ENCODE results near the gene PYGM. TPM values are rescaled to one million over a fixed set of nuclear protein-coding genes. Genes with fewer than 3 reads are reported as not detected.

PYGM gene
- total RNA-seq, 1 donor from 2014 or later, result 3.1 TPM

GRCh38 chr11:64735725-64736259, 24.0 kb downstream of the PYGM start:
- H3K4me1 Mint-ChIP-seq, result peaks cover 5% of the 10 kb centered on the region
- H3K27me3 Mint-ChIP-seq, result no peaks in the 10 kb centered on the region
- peaks cover 50% of the 10 kb centered on the region for H3K36me3 Mint-ChIP-seq (ENCODE audit: low read depth)
- H3K9me3 Mint-ChIP-seq, result no peaks in the 10 kb centered on the region
- no peak for DNase-seq
- no peak overlapping the region for H3K4me3 Mint-ChIP-seq
- intact Hi-C loops (cut with micrococcal nuclease), result no loop called here
- no peak overlapping the region for H3K27ac Mint-ChIP-seq

GRCh38 chr11:64734811-64735724, 24.7 kb downstream of the PYGM start:
- H3K9me3 Mint-ChIP-seq, result no peaks in the 10 kb centered on the region
- H3K4me3 Mint-ChIP-seq, result no peak overlapping the region
- no peak overlapping the region for H3K27ac Mint-ChIP-seq
- H3K36me3 Mint-ChIP-seq (ENCODE audit: low read depth), result peaks cover 47% of the 10 kb centered on the region
- no peaks in the 10 kb centered on the region for H3K27me3 Mint-ChIP-seq
- intact Hi-C loops (cut with micrococcal nuclease), result no loop called here
- peaks cover 2% of the 10 kb centered on the region for H3K4me1 Mint-ChIP-seq
- no peak for DNase-seq

- DNase-seq, result no peak
- Mint-ChIP-seq H3K9me3 (no peaks in the 10 kb centered on the region), H3K27ac (no peak overlapping the region), H3K36me3 (ENCODE audit: low read depth) (peaks cover 51% of the 10 kb centered on the region), H3K4me1 (peaks cover 2% of the 10 kb centered on the region), H3K4me3 (no peak overlapping the region), H3K27me3 (no peaks in the 10 kb centered on the region)
- intact Hi-C loops (cut with micrococcal nuclease), result no loop called here
These were observed 28.2 kb downstream of the PYGM start for GRCh38 chr11:64731601-64732000.

GRCh38 chr11:64729851-64730382, 29.9 kb downstream of the PYGM start:
- no peak overlapping the region for H3K27ac Mint-ChIP-seq
- H3K36me3 Mint-ChIP-seq (ENCODE audit: low read depth), result peaks cover 43% of the 10 kb centered on the region
- no peak for DNase-seq
- H3K27me3 Mint-ChIP-seq, result no peaks in the 10 kb centered on the region
- H3K4me3 Mint-ChIP-seq, result no peak overlapping the region
- intact Hi-C loops (cut with micrococcal nuclease), result no loop called here
- no peaks in the 10 kb centered on the region for H3K9me3 Mint-ChIP-seq
- H3K4me1 Mint-ChIP-seq, result peaks cover 5% of the 10 kb centered on the region

GRCh38 chr11:64728757-64729365, 30.9 kb downstream of the PYGM start:
- H3K27ac Mint-ChIP-seq, result no peak overlapping the region
- H3K4me3 Mint-ChIP-seq, result no peak overlapping the region
- H3K4me1 Mint-ChIP-seq, result peaks cover 11% of the 10 kb centered on the region
- no peaks in the 10 kb centered on the region for H3K9me3 Mint-ChIP-seq
- H3K36me3 Mint-ChIP-seq (ENCODE audit: low read depth), result peaks cover 40% of the 10 kb centered on the region
- intact Hi-C loops (cut with micrococcal nuclease), result no loop called here
- DNase-seq, result no peak
- H3K27me3 Mint-ChIP-seq, result no peaks in the 10 kb centered on the region

GRCh38 chr11:64726867-64727530, 32.8 kb downstream of the PYGM start:
- intact Hi-C loops (cut with micrococcal nuclease), result no loop called here
- Mint-ChIP-seq H3K4me1 (peaks cover 15% of the 10 kb centered on the region), H3K36me3 (ENCODE audit: low read depth) (peaks cover 30% of the 10 kb centered on the region), H3K4me3 (no peak overlapping the region), H3K27me3 (peaks cover 7% of the 10 kb centered on the region), H3K27ac (no peak overlapping the region), H3K9me3 (no peaks in the 10 kb centered on the region)
- DNase-seq, result no peak

GRCh38 chr11:64726211-64726641, 33.5 kb downstream of the PYGM start:
- peaks cover 15% of the 10 kb centered on the region for H3K27me3 Mint-ChIP-seq
- intact Hi-C loops (cut with micrococcal nuclease), result no loop called here

GRCh38 chr11:64724863-64725532, 34.8 kb downstream of the PYGM start:
- Mint-ChIP-seq H3K4me1 (peaks cover 14% of the 10 kb centered on the region), H3K9me3 (no peaks in the 10 kb centered on the region), H3K27ac (no peak overlapping the region), H3K4me3 (no peak overlapping the region), H3K27me3 (peaks cover 26% of the 10 kb centered on the region), H3K36me3 (ENCODE audit: low read depth) (peaks cover 21% of the 10 kb centered on the region)
- intact Hi-C loops (cut with micrococcal nuclease), result loop anchor here (5.0 kb wide), 1 partner anchor 173 kb away; no protein-coding TSS in a partner anchor
- DNase-seq, result no peak

More at GRCh38 chr11:64726211-64726641, 33.5 kb downstream of the PYGM start:
- Mint-ChIP-seq H3K4me3 (no peak overlapping the region), H3K4me1 (peaks cover 14% of the 10 kb centered on the region), H3K27ac (no peak overlapping the region), H3K9me3 (no peaks in the 10 kb centered on the region), H3K36me3 (ENCODE audit: low read depth) (peaks cover 25% of the 10 kb centered on the region)
- DNase-seq, result no peak

- intact Hi-C loops (cut with micrococcal nuclease), result loop anchor here (1.0 to 5.0 kb wide), 3 partner anchors 19 to 172 kb away; no protein-coding TSS in a partner anchor
- DNase-seq, result no peak
- peaks cover 14% of the 10 kb centered on the region for H3K4me1 Mint-ChIP-seq
- peaks cover 18% of the 10 kb centered on the region for H3K36me3 Mint-ChIP-seq (ENCODE audit: low read depth)
- peaks cover 31% of the 10 kb centered on the region for H3K27me3 Mint-ChIP-seq
- peak overlapping the region; percentile 72 for H3K4me3 Mint-ChIP-seq
- no peaks in the 10 kb centered on the region for H3K9me3 Mint-ChIP-seq
- peak overlapping the region; percentile 0 for H3K27ac Mint-ChIP-seq
These were observed 35.6 kb downstream of the PYGM start for GRCh38 chr11:64723907-64724862.

GRCh38 chr11:64723117-64723906, 36.5 kb downstream of the PYGM start, which contains the start of gene NRXN2:
Gene NRXN2, minus strand, starts transcription at chr11:64723197. Its CDS starts 9,498 bp downstream, at chr11:64713699.
- Mint-ChIP-seq H3K27me3 (peaks cover 36% of the 10 kb centered on the region), H3K4me1 (peaks cover 14% of the 10 kb centered on the region), H3K36me3 (ENCODE audit: low read depth) (peaks cover 13% of the 10 kb centered on the region), H3K9me3 (no peaks in the 10 kb centered on the region), H3K27ac (peak within 1 kb of the TSS; percentile 41), H3K4me3 (peak within 1 kb of the TSS; percentile 72)
- intact Hi-C loops (cut with micrococcal nuclease), result loop anchor here (1.0 to 5.0 kb wide), 3 partner anchors 20 to 171 kb away; no protein-coding TSS in a partner anchor
- peak; percentile 97 for DNase-seq

GRCh38 chr11:64722141-64723065, 37.4 kb downstream of the PYGM start:
- no peak for DNase-seq
- H3K4me1 Mint-ChIP-seq, result peaks cover 14% of the 10 kb centered on the region
- peak overlapping the region; percentile 30 for H3K4me3 Mint-ChIP-seq
- peaks cover 45% of the 10 kb centered on the region for H3K27me3 Mint-ChIP-seq
- peaks cover 7% of the 10 kb centered on the region for H3K36me3 Mint-ChIP-seq (ENCODE audit: low read depth)
- H3K27ac Mint-ChIP-seq, result peak overlapping the region; percentile 34
- H3K9me3 Mint-ChIP-seq, result no peaks in the 10 kb centered on the region
- intact Hi-C loops (cut with micrococcal nuclease), result loop anchor here (1.0 to 5.0 kb wide), 3 partner anchors 21 to 170 kb away; no protein-coding TSS in a partner anchor
